Measurements from ENCODE around the gene GLIPR1. TPM values are rescaled to one million over a fixed set of nuclear protein-coding genes. Genes with fewer than 3 reads are reported as not detected.
A peak's percentile ranks its signal among the peaks of the same experiment; 100 is the strongest.
"Not testable (repeated sequence)": the region's sequence is repeated elsewhere in the genome, so short reads cannot be mapped to it uniquely, and the experiment has no call there.

GLIPR1 gene
- total RNA-seq, 4 donors from 2014 or later: 20.3 to 32.6 (median 29.1) TPM

- WGBS, 2 donors (ENCODE audit: low coverage in 1 of 2): 35 to 76% methylated on average over 4 of the region's 4 CpGs
- Histone ChIP-seq H3K27ac (peak overlapping the region in 2 of 4 donors; percentile 81 to 84), H3K27me3 (no peaks in the 10 kb centered on the region), H3K36me3 (no peaks in the 10 kb centered on the region), H3K4me3 (peak overlapping the region; percentile 53 to 96), H3K9me3 (no peaks in the 10 kb centered on the region), H3K4me1 (peaks cover 0 to 38% (median 3%) of the 10 kb centered on the region in 3 donors)
- ATAC-seq: no peak
- TF ChIP-seq EP300 (IDR thresholded peaks at IDR 0.05) (no peak), POLR2AphosphoS5 (IDR thresholded peaks at IDR 0.05) (no peak), CTCF (IDR thresholded peaks at IDR 0.05) (no peak), POLR2A (IDR thresholded peaks at IDR 0.05) (no peak)
Measured at GRCh38 chr12:75481774-75482173, 1.2 kb downstream of the GLIPR1 start.

- Histone ChIP-seq H3K36me3 (no peaks in the 10 kb centered on the region), H3K4me3 (peak overlapping the region in 1 of 2 donors; percentile 53), H3K4me1 (peaks cover 0 to 38% (median 3%) of the 10 kb centered on the region in 3 donors), H3K9me3 (no peaks in the 10 kb centered on the region), H3K27me3 (no peaks in the 10 kb centered on the region), H3K27ac (peak overlapping the region; percentile 1 to 84 (median 45))
- TF ChIP-seq CTCF (IDR thresholded peaks at IDR 0.05) (no peak), POLR2AphosphoS5 (IDR thresholded peaks at IDR 0.05) (no peak), EP300 (IDR thresholded peaks at IDR 0.05) (no peak), POLR2A (IDR thresholded peaks at IDR 0.05) (no peak)
- no peak for ATAC-seq
- 36 to 38% methylated on average over 4 of the region's 4 CpGs for WGBS, 2 donors (ENCODE audit: low coverage in 1 of 2)
Measured at GRCh38 chr12:75482646-75483045, 2.1 kb downstream of the GLIPR1 start.

- Histone ChIP-seq H3K4me3 (no peak overlapping the region), H3K27ac (peak overlapping the region; percentile 9 to 84 (median 46)), H3K4me1 (peaks cover 0 to 38% (median 3%) of the 10 kb centered on the region in 3 donors), H3K27me3 (no peaks in the 10 kb centered on the region), H3K9me3 (no peaks in the 10 kb centered on the region), H3K36me3 (no peaks in the 10 kb centered on the region)
- TF ChIP-seq EP300 (IDR thresholded peaks at IDR 0.05) (no peak), POLR2A (IDR thresholded peaks at IDR 0.05) (no peak), CTCF (IDR thresholded peaks at IDR 0.05) (no peak), POLR2AphosphoS5 (IDR thresholded peaks at IDR 0.05) (no peak)
- 15 to 45% methylated on average over 2 of the region's 2 CpGs for WGBS, 2 donors (ENCODE audit: low coverage in 1 of 2)
- ATAC-seq: peak; percentile 5
Measured at GRCh38 chr12:75483431-75483830, 2.9 kb downstream of the GLIPR1 start.

GRCh38 chr12:75484450-75484849 lies 3.9 kb downstream of the GLIPR1 start:
- H3K9me3 ChIP-seq, H3K36me3 ChIP-seq, ATAC-seq, H3K4me3 ChIP-seq, H3K27me3 ChIP-seq: not testable (repeated sequence)
- 67 to 100% methylated on average over 2 of the region's 2 CpGs for whole genome bisulfite sequencing, 2 donors (ENCODE audit: low coverage in 1 of 2)
- H3K4me1 ChIP-seq: peaks cover 0 to 38% (median 3%) of the 10 kb centered on the region in 3 donors
- H3K27ac ChIP-seq: peak overlapping the region in 2 of 4 donors; percentile 3 to 84

GRCh38 chr12:75487308-75487707 lies 6.8 kb downstream of the GLIPR1 start:
- no peaks in the 10 kb centered on the region for H3K27me3 ChIP-seq
- H3K4me3 ChIP-seq: no peak overlapping the region
- ATAC-seq: no peak
- WGBS, 2 donors (ENCODE audit: low coverage in 1 of 2): 85 to 100% methylated on average over 1 to 2 of the region's 4 CpGs
- H3K27ac ChIP-seq: no peak overlapping the region
- TF ChIP-seq CTCF (IDR thresholded peaks at IDR 0.05): no peak
- TF ChIP-seq POLR2A (IDR thresholded peaks at IDR 0.05): no peak
- TF ChIP-seq POLR2AphosphoS5 (IDR thresholded peaks at IDR 0.05): no peak
- no peak for TF ChIP-seq EP300 (IDR thresholded peaks at IDR 0.05)
- peaks cover 0 to 22% (median 3%) of the 10 kb centered on the region in 3 donors for H3K4me1 ChIP-seq
- H3K36me3 ChIP-seq: no peaks in the 10 kb centered on the region
- H3K9me3 ChIP-seq: no peaks in the 10 kb centered on the region
